HepG2 (cell line): Measurements from ENCODE around the gene MZF1. TPM values are rescaled to one million over a fixed set of nuclear protein-coding genes. Genes with fewer than 3 reads are reported as not detected.
A peak's percentile ranks its signal among the peaks of the same experiment; 100 is the strongest.

ENCODE experiments used
- E2F2 ChIP-seq: sonication (generic); formaldehyde crosslinking; IDR thresholded peaks from 2 replicates; pipeline ENCODE4 v1.4.0; 2020; ENCODE audit warnings: missing genetic modification reagents, borderline replicate concordance
- EP300 ChIP-seq, 3 experiments: sonication (generic) in 1 of 3; formaldehyde crosslinking in 1 of 3; IDR thresholded peaks; 2 replicates each; pipeline versions ENCODE4 v1.5.1 to v1.6.1; 2011 to 2020; ENCODE audit warnings: low read depth in 2 of 3, low read length in 2 of 3, borderline replicate concordance in 1 of 3, improper control_type of control experiment in 1 of 3, mild to moderate bottlenecking in 1 of 3, missing genetic modification reagents in 1 of 3, moderate library complexity in 1 of 3
- FOSL1 ChIP-seq: sonication (generic); formaldehyde crosslinking; IDR thresholded peaks from 2 replicates; pipeline ENCODE4 v1.9.0; 2021; ENCODE audit warnings: missing genetic modification reagents, borderline replicate concordance
- FOXK1 ChIP-seq: sonication (generic); formaldehyde crosslinking; IDR thresholded peaks from 2 replicates; pipeline ENCODE4 v1.4.0; 2020; ENCODE audit warnings: low read depth, missing genetic modification reagents, borderline replicate concordance
- GMEB1 ChIP-seq: sonication (generic); formaldehyde crosslinking; IDR thresholded peaks from 2 replicates; pipeline ENCODE4 v1.5.1; 2020; ENCODE audit warnings: missing genetic modification reagents, mild to moderate bottlenecking, borderline replicate concordance
- GPN1 ChIP-seq: sonication (generic); formaldehyde crosslinking; IDR thresholded peaks from 2 replicates; pipeline ENCODE4 v1.5.1; 2020; ENCODE audit warnings: missing genetic modification reagents, borderline replicate concordance
- HOXA7 ChIP-seq: sonication (generic); formaldehyde crosslinking; IDR thresholded peaks from 2 replicates; pipeline ENCODE4 v1.8.1; 2022; ENCODE audit warnings: mild to moderate bottlenecking, missing genetic modification reagents, moderate library complexity
- MIER3 ChIP-seq: IDR thresholded peaks from 2 replicates; pipeline ENCODE4 v1.6.1; 2016; ENCODE audit warnings: missing compliant biosample characterization, borderline replicate concordance
- NFE2L2 ChIP-seq: fragments of 150-350 bp; IDR thresholded peaks from 2 replicates; pipeline ENCODE4 v1.6.1; 2014; ENCODE audit warnings: low read length
- NR2F1 ChIP-seq, 2 experiments: fragments of 450-650 bp in 1 of 2; formaldehyde crosslinking in 1 of 2; IDR thresholded peaks; 2 replicates each; pipeline versions ENCODE4 v1.5.0 to v1.6.1; 2016 to 2020; ENCODE audit warnings: mild to moderate bottlenecking in 1 of 2, missing compliant biosample characterization in 1 of 2, missing genetic modification reagents in 1 of 2, moderate library complexity in 1 of 2
- PREB ChIP-seq: sonication (generic); formaldehyde crosslinking; IDR thresholded peaks from 2 replicates; pipeline ENCODE4 v1.4.0; 2020; ENCODE audit warnings: missing genetic modification reagents
- SNAPC5 ChIP-seq: sonication (generic); formaldehyde crosslinking; IDR thresholded peaks from 2 replicates; pipeline ENCODE4 v1.8.1; 2023; ENCODE audit warnings: mild to moderate bottlenecking, missing genetic modification reagents, borderline replicate concordance
- TAF1 ChIP-seq: sonication (generic); formaldehyde crosslinking; IDR thresholded peaks from 2 replicates; pipeline ENCODE4 v1.4.0; 2020; ENCODE audit warnings: missing genetic modification reagents
- TBX2 ChIP-seq: sonication (generic); formaldehyde crosslinking; IDR thresholded peaks from 2 replicates; pipeline ENCODE4 v1.5.0; 2020; ENCODE audit warnings: missing genetic modification reagents, mild to moderate bottlenecking, borderline replicate concordance
- USF2 ChIP-seq, 2 experiments: sonication (generic) in 1 of 2; formaldehyde crosslinking in 1 of 2; IDR thresholded peaks; 2 replicates each; pipeline versions ENCODE4 v1.5.1 to v1.6.1; 2011 to 2020; ENCODE audit warnings: borderline replicate concordance in 1 of 2, low read depth in 1 of 2, low read length in 1 of 2, mild to moderate bottlenecking in 1 of 2, missing genetic modification reagents in 1 of 2, moderate library complexity in 1 of 2
- ZBTB3 ChIP-seq: sonication (generic); formaldehyde crosslinking; IDR thresholded peaks from 2 replicates; pipeline ENCODE4 v1.4.0; 2020; ENCODE audit warnings: low read depth, mild to moderate bottlenecking, moderate library complexity, missing genetic modification reagents, borderline replicate concordance
- ZFP41 ChIP-seq: sonication (generic); formaldehyde crosslinking; IDR thresholded peaks from 2 replicates; pipeline ENCODE4 v1.4.0; 2020; ENCODE audit warnings: mild to moderate bottlenecking, missing genetic modification reagents, borderline replicate concordance
- ZNF207 ChIP-seq: fragments of 450-650 bp; IDR thresholded peaks from 2 replicates; pipeline ENCODE4 v1.6.1; 2016; ENCODE audit warnings: antibody characterized with exemption, borderline replicate concordance
- ZNF432 ChIP-seq: sonication (generic); formaldehyde crosslinking; IDR thresholded peaks from 2 replicates; pipeline ENCODE4 v1.5.0; 2020; ENCODE audit warnings: missing genetic modification reagents, mild to moderate bottlenecking, borderline replicate concordance
- ZNF605 ChIP-seq: sonication (generic); formaldehyde crosslinking; IDR thresholded peaks from 2 replicates; pipeline ENCODE4 v1.8.0; 2022; ENCODE audit warnings: mild to moderate bottlenecking, missing genetic modification reagents
- ZNF644 ChIP-seq: IDR thresholded peaks from 2 replicates; pipeline ENCODE4 v1.6.1; 2016; ENCODE audit warnings: low read depth
- ZNF709 ChIP-seq: sonication (generic); formaldehyde crosslinking; IDR thresholded peaks from 2 replicates; pipeline ENCODE4 v1.5.0; 2020; ENCODE audit warnings: mild to moderate bottlenecking, missing genetic modification reagents
- polyA plus RNA-seq, 8 experiments: library from polyadenylated mRNA; depleted of rRNA in 3 of 8; stranded (reverse) in 7 of 8; unstranded in 1 of 8; fragments of >200 nt; fragmentation: Illumina TruSeq in 4 of 8; extraction: Trizol in 4 of 8; gene quantifications; 2 replicates each; pipeline versions ENCODE4 v1.2.1 to v1.2.3, GENCODE V29; 2011 to 2016; ENCODE audit warnings: low read depth in 4 of 8, missing spikeins in 1 of 8, mixed read lengths in 1 of 8; ENCODE audit not compliant: insufficient read depth in 1 of 8
- total RNA-seq, 5 experiments: library from RNA; depleted of rRNA; stranded (reverse); fragments of >200 nt; fragmentation: Illumina TruSeq; extraction: Trizol; gene quantifications; 2 replicates each; pipeline ENCODE4 v1.2.3, GENCODE V29; 2016; ENCODE audit warnings: low read depth in 1 of 5

MZF1 gene
- total and polyA plus RNA-seq, 2 of the 13 experiments (the other 11 are each of a cell fraction or from before 2014, with no cell fraction given), result 3.1 to 8.1 TPM

- TF ChIP-seq TAF1 (CRISPR knock-in tag), result peak; percentile 72; the same call in 1 of the 2 replicates
- peak; percentile 72; the same call in 1 of the 2 replicates for TF ChIP-seq ZFP41
- no peak for TF ChIP-seq MIER3 (CRISPR knock-in tag)
- TF ChIP-seq ZNF207, result no peak
- peak; percentile 86; the same call in 1 of the 2 replicates for TF ChIP-seq GMEB1 (CRISPR knock-in tag)
- TF ChIP-seq ZNF709, result no peak
- TF ChIP-seq EP300 (IDR thresholded peaks at IDR 0.05; ENCODE audit: low read depth in 2 of 2, low read length in 2 of 2), result no peak
- no peak for TF ChIP-seq EP300 (CRISPR knock-in tag; IDR thresholded peaks at IDR 0.05; ENCODE audit: borderline replicate concordance)
- TF ChIP-seq PREB (CRISPR knock-in tag), result no peak
- peak; percentile 71; the same call in 1 of the 2 replicates for TF ChIP-seq TBX2
- TF ChIP-seq SNAPC5 (CRISPR knock-in tag), result 0 out of 2 replicates have a peak, but pooled peaks have one; percentile 0
- no peak for TF ChIP-seq GPN1 (CRISPR knock-in tag)
- TF ChIP-seq NFE2L2, result no peak
- TF ChIP-seq USF2 (IDR thresholded peaks at IDR 0.05; ENCODE audit: low read depth, low read length), result no peak
- peak; percentile 34; the same call in 1 of the 2 replicates for TF ChIP-seq USF2 (CRISPR knock-in tag; IDR thresholded peaks at IDR 0.05; ENCODE audit: borderline replicate concordance)
- no peak for TF ChIP-seq ZNF644 (CRISPR knock-in tag)
- no peak for TF ChIP-seq HOXA7 (CRISPR knock-in tag)
- TF ChIP-seq ZNF432 (CRISPR knock-in tag), result no peak
- TF ChIP-seq FOXK1 (CRISPR knock-in tag), result peak; percentile 29; the same call in 1 of the 2 replicates
- no peak for TF ChIP-seq FOSL1 (CRISPR knock-in tag)
- no peak for TF ChIP-seq NR2F1 (CRISPR knock-in tag; IDR thresholded peaks at IDR 0.05)
- TF ChIP-seq ZBTB3 (CRISPR knock-in tag), result no peak
- TF ChIP-seq E2F2, result 0 out of 2 replicates have a peak, but pooled peaks have one; percentile 71
- TF ChIP-seq ZNF605 (CRISPR knock-in tag), result peak; percentile 65; the same call in 1 of the 2 replicates
Observed at GRCh38 chr19:58558623-58559274, 14.4 kb downstream of the MZF1 start (continued).
